ENCODE measurements around the gene RBL1. TPM values are rescaled to one million over a fixed set of nuclear protein-coding genes. Genes with fewer than 3 reads are reported as not detected.
"Not testable (repeated sequence)": the region's sequence is repeated elsewhere in the genome, so short reads cannot be mapped to it uniquely, and the experiment has no call there.

The RBL1 gene
- total RNA-seq, 2 donors from 2014 or later = 6.9 to 17.6 TPM

- TF ChIP-seq CTCF (IDR thresholded peaks at IDR 0.05) = no peak
- no peaks in the 10 kb centered on the region for H3K27me3 ChIP-seq
- H3K4me1 ChIP-seq = no peaks in the 10 kb centered on the region
- H3K36me3 ChIP-seq = no peaks in the 10 kb centered on the region
- intact Hi-C loops (cut with DNase I) = no loop called here
- H3K9ac ChIP-seq (ENCODE audit: low read depth in 2 of 2, low read length in 2 of 2) = no peak overlapping the region
- DNase-seq = no peak
- H3K4me3 ChIP-seq = no peak overlapping the region
- no peak overlapping the region for H3K27ac ChIP-seq
- H3K9me3 ChIP-seq = no peaks in the 10 kb centered on the region
Measured at GRCh38 chr20:36969478-36970186, 126.2 kb downstream of the RBL1 start.

- Histone ChIP-seq H3K36me3 (no peaks in the 10 kb centered on the region), H3K4me1 (no peaks in the 10 kb centered on the region), H3K4me3 (no peak overlapping the region), H3K9ac (ENCODE audit: low read depth in 2 of 2, low read length in 2 of 2) (no peak overlapping the region), H3K9me3 (no peaks in the 10 kb centered on the region), H3K27me3 (no peaks in the 10 kb centered on the region), H3K27ac (no peak overlapping the region)
- no peak for DNase-seq
- intact Hi-C loops (cut with DNase I) = no loop called here
- TF ChIP-seq CTCF (IDR thresholded peaks at IDR 0.05) = no peak
Measured at GRCh38 chr20:36969051-36969450, 126.7 kb downstream of the RBL1 start.

- Histone ChIP-seq H3K36me3 (no peaks in the 10 kb centered on the region), H3K27ac (no peak overlapping the region), H3K9me3 (no peaks in the 10 kb centered on the region), H3K4me3 (no peak overlapping the region), H3K27me3 (no peaks in the 10 kb centered on the region), H3K4me1 (no peaks in the 10 kb centered on the region), H3K9ac (ENCODE audit: low read depth in 2 of 2, low read length in 2 of 2) (no peak overlapping the region)
- no peak for TF ChIP-seq CTCF (IDR thresholded peaks at IDR 0.05)
- intact Hi-C loops (cut with DNase I) = no loop called here
- no peak for DNase-seq
Measured at GRCh38 chr20:36967636-36968035, 128.2 kb downstream of the RBL1 start.

GRCh38 chr20:36966965-36967364 lies 128.8 kb downstream of the RBL1 start:
- H3K4me1 ChIP-seq; H3K27ac ChIP-seq; DNase-seq; H3K36me3 ChIP-seq; H3K27me3 ChIP-seq; H3K4me3 ChIP-seq; H3K9me3 ChIP-seq; H3K9ac ChIP-seq (ENCODE audit: low read depth in 2 of 2, low read length in 2 of 2); intact Hi-C loops (cut with DNase I): not testable (repeated sequence)

GRCh38 chr20:36962354-36962941 lies 133.3 kb downstream of the RBL1 start:
- H3K27me3 ChIP-seq; H3K4me1 ChIP-seq; H3K27ac ChIP-seq; H3K9ac ChIP-seq (ENCODE audit: low read depth in 2 of 2, low read length in 2 of 2); DNase-seq; H3K9me3 ChIP-seq; intact Hi-C loops (cut with DNase I); H3K4me3 ChIP-seq; H3K36me3 ChIP-seq: not testable (repeated sequence)

GRCh38 chr20:36959242-36959641 lies 136.6 kb downstream of the RBL1 start:
- H3K4me1 ChIP-seq = no peaks in the 10 kb centered on the region

More at GRCh38 chr20:36959242-36959641, 136.6 kb downstream of the RBL1 start:
- no peak overlapping the region for H3K27ac ChIP-seq
- intact Hi-C loops (cut with DNase I) = no loop called here
- no peak for TF ChIP-seq CTCF (IDR thresholded peaks at IDR 0.05)
- no peak overlapping the region for H3K4me3 ChIP-seq
- H3K9me3 ChIP-seq = no peaks in the 10 kb centered on the region
- no peak for DNase-seq
- H3K9ac ChIP-seq (ENCODE audit: low read depth in 2 of 2, low read length in 2 of 2) = no peak overlapping the region
- no peaks in the 10 kb centered on the region for H3K27me3 ChIP-seq
- H3K36me3 ChIP-seq = no peaks in the 10 kb centered on the region
